Activated CD4-positive, alpha-beta T cell treated with anti-CD3 and anti-CD28 coated beads for 24 hours (primary cell): ENCODE results near the gene FBXO22.
"Not testable (repeated sequence)": the region's sequence is repeated elsewhere in the genome, so short reads cannot be mapped to it uniquely, and the experiment has no call there.

ENCODE experiments used
- DNase-seq, 2 donors: peaks; one replicate each; pipeline ENCODE4 v3.0.0-alpha.2; 2020; ENCODE audit warnings: low read depth in 2 of 2

FBXO22 gene

DNA sequence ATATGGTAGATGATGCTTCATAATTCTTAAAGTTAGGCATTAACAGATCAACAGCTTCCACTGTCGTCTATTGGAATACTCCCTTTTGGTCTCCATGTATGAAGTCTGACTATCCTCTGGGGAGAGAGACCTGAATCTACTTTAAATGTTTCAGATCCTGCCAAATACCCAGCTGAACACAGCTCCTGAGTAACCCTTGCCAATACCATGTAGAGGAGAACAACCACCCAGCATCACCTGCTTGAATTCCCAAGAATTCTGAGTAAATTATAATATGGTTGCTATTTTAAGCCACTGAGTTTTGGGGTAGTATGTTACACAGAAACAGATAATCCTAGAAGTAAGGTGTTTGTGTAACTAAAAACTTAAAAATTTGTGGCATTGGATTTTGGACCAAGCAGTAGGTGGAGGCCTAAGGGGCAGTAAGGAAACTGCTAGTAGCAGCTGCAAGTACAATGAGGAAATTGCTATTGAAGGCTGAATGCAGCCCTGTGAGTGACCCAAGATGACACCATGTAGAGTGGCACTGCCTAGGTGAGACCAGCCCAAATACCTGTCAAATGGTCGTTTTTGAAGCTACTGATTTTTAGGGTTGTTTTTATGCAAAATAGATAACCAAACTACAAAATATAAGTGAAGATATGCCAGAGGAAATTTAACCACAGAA lies 77.6 kb downstream of the FBXO22 start:
- no peak for DNase-seq

DNA sequence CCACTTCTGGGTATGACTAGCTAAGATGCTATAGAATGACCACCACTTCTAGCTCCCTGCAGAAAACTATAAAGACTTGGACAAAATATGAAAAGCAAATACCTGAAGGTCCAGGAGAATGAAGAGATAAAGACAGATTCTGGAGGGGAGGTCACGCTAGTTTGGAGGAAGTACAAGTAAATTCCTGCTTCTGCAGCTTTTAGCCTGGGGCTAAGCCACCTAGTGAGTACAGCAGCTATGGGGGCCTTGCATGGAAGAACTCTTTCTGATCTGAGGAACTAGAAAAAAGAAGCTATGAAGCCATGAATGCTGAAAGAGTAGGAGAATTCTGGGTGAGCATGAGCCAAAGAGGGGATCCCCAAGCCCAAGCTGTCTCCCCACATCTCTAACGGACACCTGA lies 78.8 kb downstream of the FBXO22 start:
- no peak for DNase-seq

DNA sequence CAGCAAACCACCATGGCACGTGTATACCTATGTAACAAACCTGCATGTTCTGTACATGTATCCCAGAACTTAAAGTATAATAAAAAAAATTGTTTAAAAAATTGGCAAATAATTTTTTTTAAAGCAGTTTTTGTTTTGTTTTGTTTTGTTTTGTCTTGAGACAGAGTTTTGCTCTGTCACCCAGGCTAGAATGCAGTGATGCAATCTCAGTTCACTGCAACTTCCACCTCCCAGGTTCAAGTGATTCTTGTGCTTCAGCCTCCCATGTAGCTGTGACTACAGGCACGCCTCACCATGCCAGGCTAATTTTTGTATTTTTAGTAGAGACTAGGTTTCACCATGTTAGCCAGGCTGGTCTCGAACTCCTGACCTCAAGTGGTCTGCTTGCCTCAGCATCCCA lies 81.0 kb downstream of the FBXO22 start:
- DNase-seq, result not testable (repeated sequence)

DNA sequence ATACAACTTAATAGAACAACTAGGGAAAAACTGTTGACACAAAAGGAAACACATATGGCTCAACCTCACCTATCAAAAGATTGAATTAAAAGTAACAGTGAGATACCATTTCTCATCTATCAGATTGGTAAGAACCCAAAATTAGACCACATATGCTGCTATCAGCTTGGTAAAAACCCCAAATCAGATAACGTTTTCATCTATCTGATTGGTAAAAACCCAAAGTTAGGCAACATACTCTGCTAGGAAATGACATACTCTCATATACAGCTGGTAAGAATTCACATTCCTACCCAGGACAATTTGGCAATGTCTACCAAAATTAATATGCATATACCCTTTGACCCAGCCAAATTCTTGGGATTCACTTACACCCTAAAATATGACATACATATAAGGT lies 82.3 kb downstream of the FBXO22 start:
- no peak for DNase-seq

DNA sequence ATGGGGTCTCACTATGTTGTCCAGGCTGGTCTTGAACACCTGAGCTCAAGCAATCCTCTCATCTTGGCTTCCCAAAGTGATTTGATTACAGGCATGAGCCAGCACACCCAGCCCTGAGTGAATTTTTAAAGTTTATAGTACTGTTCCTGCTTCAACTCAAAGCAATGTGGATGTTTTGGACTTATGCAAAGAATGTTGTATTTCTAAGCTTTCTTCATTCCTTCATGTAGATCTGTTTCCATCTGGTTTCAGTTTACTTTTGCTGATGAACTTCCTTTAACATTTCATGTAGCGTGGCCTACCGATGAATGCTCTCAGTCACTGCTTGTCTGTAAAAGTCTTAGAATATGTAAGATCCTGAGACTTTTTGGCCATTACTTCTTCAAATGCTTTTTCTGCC lies 85.4 kb downstream of the FBXO22 start:
- no peak for DNase-seq

DNA sequence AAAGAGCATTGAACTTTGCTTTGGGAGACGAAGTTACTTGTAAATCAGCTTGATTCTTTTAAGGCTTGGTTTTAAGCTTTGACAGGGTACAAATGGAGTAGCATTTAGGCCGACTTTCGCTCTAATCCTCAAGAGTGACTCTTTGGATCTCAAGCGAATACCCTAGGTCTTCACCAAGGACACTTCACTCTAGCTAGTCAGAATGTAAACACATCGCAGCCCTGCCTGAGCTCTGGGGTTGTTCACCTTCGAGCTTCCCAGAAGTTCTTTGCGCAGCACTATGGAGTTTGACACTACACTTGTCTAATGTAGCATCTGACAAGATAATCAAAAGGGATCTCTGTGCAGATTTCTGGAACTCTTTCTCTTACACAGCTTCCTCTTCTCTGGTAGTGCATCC lies 86.2 kb downstream of the FBXO22 start:
- DNase-seq, result no peak
